T-helper 2 cell (primary cell): ENCODE data around the gene SLC6A15.
A peak's percentile ranks its signal among the peaks of the same experiment; 100 is the strongest.

ENCODE experiments used
- DNase-seq, 5 experiments: peaks; one replicate each; pipeline versions ENCODE4 v3.0.0 to v3.0.0-alpha.2; 2012 to 2022

The SLC6A15 gene

GRCh38 chr12:84874125-84874824 lies 38.3 kb downstream of the SLC6A15 start:
- DNase-seq = peak in 2 of 5 experiments; percentile 0 to 52

GRCh38 chr12:84862186-84862585 lies 50.4 kb downstream of the SLC6A15 start:
- no peak for DNase-seq

DNA sequence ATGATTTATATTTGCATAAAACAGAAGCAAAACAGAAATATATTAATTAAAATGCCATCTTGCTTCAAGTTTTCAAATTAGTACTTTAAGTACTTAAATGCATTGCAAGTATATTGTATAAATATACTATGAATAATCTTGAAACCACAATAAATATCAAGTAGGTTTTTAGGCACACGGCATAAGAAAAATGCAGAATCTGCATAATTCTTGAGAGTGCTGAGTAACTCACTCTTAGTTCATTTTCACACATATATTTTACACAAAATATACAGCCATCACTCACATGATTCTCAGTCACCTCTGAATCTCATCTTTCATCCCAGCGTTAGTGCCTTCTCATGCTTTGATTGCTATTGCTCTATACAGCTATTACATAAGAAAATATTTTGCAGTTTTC lies 51.9 kb downstream of the SLC6A15 start:
- DNase-seq = no peak

- no peak for DNase-seq
Measured at GRCh38 chr12:84858796-84859195, 53.8 kb downstream of the SLC6A15 start.

DNA sequence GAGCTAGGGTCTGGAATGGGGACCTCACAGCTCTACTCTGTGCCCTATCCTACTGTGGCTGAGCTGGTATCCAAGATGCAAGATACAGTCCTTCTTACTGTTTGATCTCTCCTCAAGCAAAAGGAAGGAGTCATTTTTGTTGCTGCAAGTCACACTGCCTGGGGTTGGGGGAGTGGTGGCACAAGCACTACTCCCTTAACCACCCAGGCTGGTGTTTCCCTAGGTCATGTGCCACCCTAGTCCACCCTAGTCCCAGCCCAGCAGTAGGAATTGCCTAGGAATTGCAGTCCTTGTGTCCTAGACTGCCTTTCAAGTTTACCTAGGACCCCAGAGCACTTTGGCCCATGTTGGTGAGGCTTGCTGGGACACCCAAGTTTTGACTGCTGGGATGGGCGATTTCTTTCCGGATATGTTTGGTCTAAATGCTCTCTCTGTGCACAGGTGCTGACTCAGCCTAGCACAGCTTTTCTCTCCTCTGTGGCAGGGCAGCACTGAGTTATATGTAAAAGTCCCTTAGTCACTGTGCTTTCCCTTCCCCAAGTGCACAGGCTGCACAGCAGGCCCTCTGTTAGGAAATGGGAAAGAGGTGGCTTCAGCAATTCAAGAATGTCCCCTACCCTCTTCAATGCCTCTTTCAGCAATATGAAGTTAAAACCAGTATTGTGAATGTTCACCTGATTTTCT lies 54.9 kb downstream of the SLC6A15 start:
- no peak for DNase-seq

- no peak for DNase-seq
Measured at GRCh38 chr12:84856156-84856900, 56.3 kb downstream of the SLC6A15 start.

DNA sequence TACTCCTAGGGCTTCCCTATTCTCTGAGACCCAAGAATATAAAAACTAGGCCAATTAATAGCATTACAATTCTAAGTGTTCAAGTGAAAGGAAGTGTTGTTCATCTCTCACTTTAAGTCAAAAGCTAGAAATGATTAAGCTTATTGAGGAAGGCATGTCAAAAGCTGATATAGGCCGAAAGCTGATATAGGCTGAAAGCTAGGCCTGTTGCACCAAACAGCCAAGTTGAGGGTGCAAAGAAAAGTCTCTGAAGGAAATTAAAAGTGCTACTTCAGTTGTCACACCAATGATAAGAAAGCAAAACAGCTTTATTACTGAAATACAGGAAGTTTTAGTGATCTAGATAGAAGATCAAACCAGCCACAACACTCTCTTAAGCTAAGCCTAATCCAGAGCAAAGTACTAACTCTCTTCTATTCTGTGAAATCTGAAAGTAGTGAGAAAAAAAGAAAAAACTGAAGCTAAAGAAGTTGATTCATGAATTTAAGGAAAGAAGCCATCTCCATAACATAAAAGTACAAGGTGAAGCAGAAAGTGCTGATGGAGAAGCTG lies 68.9 kb downstream of the SLC6A15 start:
- DNase-seq = peak in 1 of 5 experiments; percentile 81

- DNase-seq = peak in 1 of 5 experiments; percentile 48
Measured at GRCh38 chr12:84842406-84843013, 70.1 kb downstream of the SLC6A15 start.

- DNase-seq = no peak
Measured at GRCh38 chr12:84841591-84841990, 71.0 kb downstream of the SLC6A15 start.

GRCh38 chr12:84840356-84840755 lies 72.2 kb downstream of the SLC6A15 start:
- DNase-seq = no peak

- peak in 1 of 5 experiments; percentile 25 for DNase-seq
Measured at GRCh38 chr12:84826925-84827324, 85.7 kb downstream of the SLC6A15 start.

GRCh38 chr12:84825149-84825548 lies 87.5 kb downstream of the SLC6A15 start:
- DNase-seq = no peak

DNA sequence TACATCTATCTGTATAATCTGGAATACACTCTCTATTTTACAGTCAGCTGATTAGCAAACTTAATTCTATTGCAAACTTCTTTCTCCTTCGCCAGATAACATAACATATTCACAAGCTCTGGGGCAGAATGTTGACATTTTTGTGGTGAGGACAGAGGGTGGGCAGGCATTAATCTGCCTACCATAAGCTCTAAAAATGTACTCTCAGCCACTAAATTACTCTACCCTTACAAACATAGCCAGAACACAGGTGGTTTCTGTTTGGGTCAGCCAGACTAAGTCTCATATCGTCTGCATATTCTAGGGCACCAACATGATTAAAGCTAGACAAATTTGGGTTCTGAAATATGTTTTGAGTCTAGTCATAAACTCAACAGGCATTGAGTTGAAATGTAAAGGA lies 90.1 kb downstream of the SLC6A15 start:
- DNase-seq = no peak

DNA sequence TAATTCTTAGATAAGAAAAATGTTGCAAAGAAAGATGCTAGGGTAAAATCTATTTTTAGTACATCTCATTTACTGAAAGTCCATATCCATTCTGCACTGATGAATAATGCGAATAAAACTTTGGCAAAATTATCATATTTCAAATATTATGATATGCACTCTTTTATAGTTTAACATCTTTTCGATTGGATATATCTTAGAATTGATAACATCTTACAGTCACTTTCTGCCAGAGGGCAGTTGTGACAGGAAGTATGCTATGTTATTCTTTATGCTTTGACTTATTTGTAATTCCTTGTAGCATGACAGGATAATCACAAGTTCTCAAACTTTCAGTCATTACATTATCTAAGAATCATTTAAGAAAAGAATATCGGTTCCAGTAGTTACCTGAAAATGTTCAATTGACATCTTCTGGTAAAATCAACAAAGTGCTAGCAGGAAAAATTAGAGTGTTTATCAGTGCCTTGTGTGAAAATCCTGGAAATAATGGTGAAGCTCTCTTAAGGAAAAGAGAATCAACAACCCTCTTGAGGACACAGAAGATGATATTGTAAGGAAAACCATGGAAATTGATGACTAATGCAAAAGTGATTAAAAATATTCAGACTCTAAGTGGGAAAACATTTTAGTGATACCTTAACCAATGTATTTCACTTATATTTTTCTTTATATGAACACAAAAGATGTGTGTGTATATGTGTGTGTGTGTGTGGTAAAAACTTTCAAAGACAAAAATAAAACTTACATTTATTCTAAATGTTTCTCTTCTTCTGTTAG lies 95.5 kb downstream of the SLC6A15 start:
- DNase-seq = no peak

- DNase-seq = no peak
Measured at GRCh38 chr12:84814664-84815245, 97.8 kb downstream of the SLC6A15 start.

DNA sequence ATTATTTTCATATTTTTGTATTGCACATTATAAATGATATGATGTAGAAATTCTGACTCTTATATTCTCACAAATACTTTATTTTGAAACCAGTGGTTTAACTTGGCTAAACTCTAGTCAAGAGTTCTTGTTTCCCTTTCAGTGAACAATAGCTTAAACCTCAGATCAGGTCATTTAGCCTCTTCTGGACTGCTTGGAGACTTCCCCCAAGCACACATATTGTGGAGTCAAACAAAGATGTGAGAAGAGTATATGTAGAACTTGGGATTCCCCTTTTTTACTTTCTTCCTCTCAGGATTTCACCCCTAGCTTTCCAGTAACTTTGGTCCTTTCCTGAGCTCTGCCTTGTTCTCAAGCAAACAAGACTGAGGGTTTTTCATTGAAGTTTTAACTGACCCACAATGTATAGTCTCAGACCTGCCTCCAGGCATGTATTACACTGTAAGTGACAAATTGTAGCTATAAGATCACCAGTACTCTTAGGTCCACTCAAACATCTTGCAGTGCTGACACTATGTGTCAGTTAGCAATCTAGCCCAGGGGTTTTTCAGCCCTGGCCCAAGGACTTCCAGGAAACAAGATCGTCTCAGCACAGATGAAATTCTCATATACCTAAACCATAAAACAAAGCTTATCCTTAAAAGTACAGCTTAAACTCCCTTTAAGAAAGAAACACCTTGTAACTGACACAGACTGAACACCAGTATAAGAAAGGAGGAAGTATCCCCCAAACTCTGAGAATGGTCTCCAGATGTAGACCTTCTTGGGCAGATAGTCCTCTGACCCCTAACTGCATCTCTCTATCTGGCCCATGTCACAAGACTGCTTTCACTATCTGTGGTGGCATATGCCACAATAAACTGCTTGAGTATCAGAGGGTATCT lies 98.6 kb downstream of the SLC6A15 start:
- no peak for DNase-seq

- DNase-seq = no peak
Measured at GRCh38 chr12:84811291-84811690, 101.3 kb downstream of the SLC6A15 start.

DNA sequence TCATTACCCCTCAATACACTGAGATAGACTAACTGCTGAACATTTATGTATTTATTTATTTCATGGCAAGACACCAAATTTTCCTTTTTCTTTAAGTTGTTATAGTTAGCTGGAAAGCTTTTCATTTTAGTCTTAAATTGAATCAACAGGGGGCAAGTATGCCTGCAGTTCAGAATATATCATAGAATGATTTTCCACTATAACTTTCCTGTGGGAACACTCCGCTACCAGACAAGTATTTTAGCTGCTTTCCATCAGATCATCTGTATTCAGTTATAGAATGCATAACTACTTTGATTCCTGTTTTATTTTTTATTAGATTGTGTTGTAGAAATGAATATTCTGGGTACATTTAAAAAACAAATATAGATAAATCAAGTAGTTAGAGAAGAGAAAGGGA lies 102.0 kb downstream of the SLC6A15 start:
- no peak for DNase-seq
